ENCODE results near the gene MCU.

- no peak for TF ChIP-seq CTCF (IDR thresholded peaks at IDR 0.05)
- TF ChIP-seq POLR2A (IDR thresholded peaks at IDR 0.05): no peak
- TF ChIP-seq POLR2AphosphoS5 (IDR thresholded peaks at IDR 0.05): no peak
These were observed 159.6 kb downstream of the MCU start for GRCh38 chr10:72851509-72851908.

All from gastroesophageal sphincter (tissue), 3 donors.